Upper lobe of left lung (tissue), 6 donors: ENCODE measurements around the gene EPS15. TPM values are rescaled to one million over a fixed set of nuclear protein-coding genes. Genes with fewer than 3 reads are reported as not detected.

Experiments
- ATAC-seq, 2 donors: fragments of 200-7000 bp; cut with Tn5 transposase; one replicate each; pipeline ENCODE4 v1.9.1; 2022; ENCODE audit warnings: mild to moderate bottlenecking in 2 of 2, moderate library complexity in 2 of 2; ENCODE audit not compliant: low FRiP score in 2 of 2
- DNase-seq, 2 donors: peaks; one replicate each; pipeline ENCODE4 v3.0.0-alpha.2; 2019 to 2020
- H3K27ac ChIP-seq, 4 donors: fragments of 200-600 bp; sonication (generic); one replicate each; pipeline ENCODE4 v1.5.1; 2016 to 2019
- H3K27me3 ChIP-seq, 4 donors: fragments of 200-600 bp; sonication (generic); one replicate each; pipeline ENCODE4 v1.5.1; 2017 to 2019
- H3K36me3 ChIP-seq, 4 donors: fragments of 200-600 bp; sonication (generic); one replicate each; pipeline ENCODE4 v1.5.1; 2016 to 2019
- H3K4me1 ChIP-seq, 4 donors: fragments of 200-600 bp; sonication (generic); one replicate each; pipeline ENCODE4 v1.5.1; 2018 to 2019
- H3K4me3 ChIP-seq, 4 donors: fragments of 200-600 bp; sonication (generic); one replicate each; pipeline ENCODE4 v1.5.1; 2017 to 2019; ENCODE audit warnings: mild to moderate bottlenecking in 2 of 4, moderate library complexity in 1 of 4
- H3K9me3 ChIP-seq, 4 donors: fragments of 200-600 bp; sonication (generic); one replicate each; pipeline ENCODE4 v1.5.1; 2018 to 2019
- CTCF ChIP-seq, 6 experiments: fragments of 450-650 bp in 4 of 6; fragments of 200-600 bp in 2 of 6; sonication (generic) in 2 of 6; IDR thresholded peaks; one replicate each; pipeline ENCODE4 v1.5.1; 2016 to 2019; ENCODE audit warnings: antibody characterized with exemption in 6 of 6
- EP300 ChIP-seq, 4 donors: sonication (generic); formaldehyde crosslinking; IDR thresholded peaks; one replicate each; pipeline ENCODE4 v1.5.1; 2017; ENCODE audit warnings: antibody characterized with exemption in 4 of 4, control low read depth in 2 of 4
- POLR2A ChIP-seq, 4 donors: fragments of 450-650 bp; IDR thresholded peaks; one replicate each; pipeline ENCODE4 v1.5.1; 2016 to 2017; ENCODE audit warnings: antibody characterized with exemption in 4 of 4, mild to moderate bottlenecking in 2 of 4
- POLR2AphosphoS5 ChIP-seq, 2 donors: sonication (generic); formaldehyde crosslinking; IDR thresholded peaks; one replicate each; pipeline ENCODE4 v1.5.1; 2017; ENCODE audit warnings: antibody characterized with exemption in 2 of 2
- WGBS, 2 donors: methylation state at CpG; one replicate each; pipeline ENCODE4 v1.1.5; 2017 to 2018; 5-methylcytosine and 5-hydroxymethylcytosine counted together
- total RNA-seq, 6 donors: library from RNA; depleted of rRNA in 4 of 6; stranded (reverse); fragments of >200 nt in 4 of 6; gene quantifications; one replicate each; pipeline versions ENCODE4 v1.1.0 to v1.2.1, GENCODE V29; 2016 to 2021
- donor health status: DM: no; HTN: no; CAD: no; lungs with moderate emphysema.
- donor health status: DM: no; HTN: yes; CAD: no; lungs with severe emphysema.

EPS15 gene
- total RNA-seq, 6 donors from 2014 or later: 50.4 to 181 (median 73.3) TPM

- H3K4me1 ChIP-seq: peaks cover 32 to 48% (median 38%) of the 10 kb centered on the region in 4 donors
- peak in 1 of 2 donors; percentile 59 for DNase-seq
Observed at GRCh38 chr1:51491166-51491981, 27.7 kb downstream of the EPS15 start.

DNA sequence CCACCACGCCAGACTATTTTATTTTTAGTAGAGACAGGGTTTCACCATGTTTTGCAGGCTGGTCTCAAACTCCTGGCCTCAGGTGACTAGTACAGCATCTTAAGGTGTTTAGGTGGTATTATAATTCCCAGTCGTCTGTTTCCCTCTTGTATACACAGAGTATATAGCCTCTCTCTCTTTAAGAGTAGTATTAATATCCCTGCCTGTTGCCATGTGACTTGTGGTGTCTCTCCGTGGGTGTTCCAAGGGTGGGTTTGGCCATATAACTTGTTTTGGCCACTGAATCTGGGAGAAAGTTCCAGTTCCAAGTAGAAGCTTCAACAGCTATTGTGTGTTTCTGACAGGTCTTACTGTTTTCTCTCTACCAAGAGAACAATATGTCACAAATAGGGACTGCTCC lies 29.6 kb downstream of the EPS15 start:
- WGBS, 2 donors: 82 to 89% methylated on average over 3 of the region's 3 CpGs
- Histone ChIP-seq H3K4me3 (no peak overlapping the region), H3K4me1 (peaks cover 23 to 46% (median 31%) of the 10 kb centered on the region in 4 donors), H3K36me3 (no peaks in the 10 kb centered on the region), H3K9me3 (no peaks in the 10 kb centered on the region), H3K27me3 (no peaks in the 10 kb centered on the region), H3K27ac (no peak overlapping the region)
- TF ChIP-seq POLR2A (IDR thresholded peaks at IDR 0.05) (no peak), POLR2AphosphoS5 (IDR thresholded peaks at IDR 0.05) (no peak), EP300 (IDR thresholded peaks at IDR 0.05) (no peak)
- peak in 1 of 2 donors; percentile 23 for ATAC-seq
- no peak for DNase-seq

More at GRCh38 chr1:51491166-51491981, 27.7 kb downstream of the EPS15 start:
- no peak for TF ChIP-seq EP300 (IDR thresholded peaks at IDR 0.05)
- TF ChIP-seq POLR2AphosphoS5 (IDR thresholded peaks at IDR 0.05): no peak
- no peak for TF ChIP-seq CTCF (IDR thresholded peaks at IDR 0.05)
- no peak for TF ChIP-seq POLR2A (IDR thresholded peaks at IDR 0.05)
- peak in 1 of 2 donors; percentile 58 for ATAC-seq
- Histone ChIP-seq H3K36me3 (no peaks in the 10 kb centered on the region), H3K27me3 (no peaks in the 10 kb centered on the region), H3K4me3 (no peak overlapping the region), H3K27ac (peak overlapping the region in 2 of 4 donors; percentile 49 to 55), H3K9me3 (no peaks in the 10 kb centered on the region)
- 26 to 30% methylated on average over 4 of the region's 4 CpGs for WGBS, 2 donors

GRCh38 chr1:51488372-51489050 lies 30.6 kb downstream of the EPS15 start:
- no peak for TF ChIP-seq POLR2AphosphoS5 (IDR thresholded peaks at IDR 0.05)
- no peak for TF ChIP-seq EP300 (IDR thresholded peaks at IDR 0.05)
- no peak for TF ChIP-seq POLR2A (IDR thresholded peaks at IDR 0.05)
- TF ChIP-seq CTCF (IDR thresholded peaks at IDR 0.05): no peak
- Histone ChIP-seq H3K4me3 (no peak overlapping the region), H3K9me3 (no peaks in the 10 kb centered on the region), H3K36me3 (no peaks in the 10 kb centered on the region), H3K27me3 (no peaks in the 10 kb centered on the region), H3K4me1 (peaks cover 23 to 37% (median 27%) of the 10 kb centered on the region in 4 donors), H3K27ac (peak overlapping the region in 1 of 4 donors; percentile 5)
- 58 to 67% methylated on average over 4 of the region's 4 CpGs for WGBS, 2 donors
- DNase-seq (no peak), ATAC-seq (no peak)

DNA sequence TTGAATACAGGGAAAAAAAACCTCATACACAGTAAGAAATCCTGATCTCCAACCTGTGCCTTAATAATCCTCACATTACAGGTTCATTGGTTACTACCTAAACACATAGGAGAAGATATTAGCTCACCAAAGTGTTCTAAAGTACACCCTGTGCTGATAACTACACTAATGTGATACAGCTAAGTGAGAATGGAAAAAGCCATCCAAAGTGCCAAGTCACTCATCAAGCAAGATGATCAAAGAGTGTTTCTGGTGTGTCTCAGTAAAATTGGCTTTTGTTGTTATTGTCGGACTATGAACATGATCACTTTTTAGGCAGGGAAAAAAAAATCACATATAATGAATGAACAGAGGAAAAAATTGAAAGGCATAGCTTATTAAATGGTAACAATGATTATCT lies 31.4 kb downstream of the EPS15 start:
- TF ChIP-seq EP300 (IDR thresholded peaks at IDR 0.05) (no peak), CTCF (IDR thresholded peaks at IDR 0.05) (no peak), POLR2A (IDR thresholded peaks at IDR 0.05) (no peak)
- H3K27me3 ChIP-seq: no peaks in the 10 kb centered on the region
- no peak for ATAC-seq
- H3K4me3 ChIP-seq: no peak overlapping the region
- no peak for DNase-seq
- H3K36me3 ChIP-seq: no peaks in the 10 kb centered on the region
- no peaks in the 10 kb centered on the region for H3K9me3 ChIP-seq
- no peak overlapping the region for H3K27ac ChIP-seq
- peaks cover 23 to 37% (median 28%) of the 10 kb centered on the region in 4 donors for H3K4me1 ChIP-seq
- 91 to 97% methylated on average over 1 of the region's 1 CpG for WGBS, 2 donors

GRCh38 chr1:51484591-51484990 lies 34.5 kb downstream of the EPS15 start:
- no peak overlapping the region for H3K4me3 ChIP-seq
- no peak for DNase-seq

More at GRCh38 chr1:51484591-51484990, 34.5 kb downstream of the EPS15 start:
- Histone ChIP-seq H3K9me3 (no peaks in the 10 kb centered on the region), H3K36me3 (peaks cover 0 to 1% (median 0%) of the 10 kb centered on the region in 4 donors), H3K27ac (no peak overlapping the region), H3K4me1 (peaks cover 10 to 16% (median 12%) of the 10 kb centered on the region in 4 donors), H3K27me3 (no peaks in the 10 kb centered on the region)
- no peak for ATAC-seq
- no peak for TF ChIP-seq CTCF (IDR thresholded peaks at IDR 0.05)
- TF ChIP-seq POLR2AphosphoS5 (IDR thresholded peaks at IDR 0.05): no peak
- TF ChIP-seq POLR2A (IDR thresholded peaks at IDR 0.05): no peak
- no peak for TF ChIP-seq EP300 (IDR thresholded peaks at IDR 0.05)
